Measurements from ENCODE around the gene YLPM1.

YLPM1 gene

GRCh38 chr14:74866708-74867389, 103.7 kb downstream of the YLPM1 start:
- Mint-ChIP-seq H3K27ac (peak overlapping the region; percentile 78), H3K36me3 (no peaks in the 10 kb centered on the region), H3K9me3 (ENCODE audit: low read depth) (no peaks in the 10 kb centered on the region), H3K4me1 (ENCODE audit: low read depth) (peaks cover 26% of the 10 kb centered on the region), H3K27me3 (no peaks in the 10 kb centered on the region), H3K4me3 (peak overlapping the region; percentile 61)

- Mint-ChIP-seq H3K9me3 (ENCODE audit: low read depth) (no peaks in the 10 kb centered on the region), H3K4me1 (ENCODE audit: low read depth) (peaks cover 26% of the 10 kb centered on the region), H3K36me3 (no peaks in the 10 kb centered on the region), H3K27me3 (no peaks in the 10 kb centered on the region), H3K27ac (peak overlapping the region; percentile 78), H3K4me3 (peak overlapping the region; percentile 61)
Observed at GRCh38 chr14:74867673-74868072, 104.6 kb downstream of the YLPM1 start.

GRCh38 chr14:74868739-74869138, 105.6 kb downstream of the YLPM1 start:
- peak overlapping the region; percentile 5 for H3K27ac Mint-ChIP-seq
- no peaks in the 10 kb centered on the region for H3K36me3 Mint-ChIP-seq
- no peak overlapping the region for H3K4me3 Mint-ChIP-seq
- H3K27me3 Mint-ChIP-seq, result no peaks in the 10 kb centered on the region
- no peaks in the 10 kb centered on the region for H3K9me3 Mint-ChIP-seq (ENCODE audit: low read depth)
- H3K4me1 Mint-ChIP-seq (ENCODE audit: low read depth), result peaks cover 27% of the 10 kb centered on the region

- no peak overlapping the region for H3K27ac Mint-ChIP-seq
- H3K36me3 Mint-ChIP-seq, result no peaks in the 10 kb centered on the region
- H3K27me3 Mint-ChIP-seq, result no peaks in the 10 kb centered on the region
- peaks cover 37% of the 10 kb centered on the region for H3K4me1 Mint-ChIP-seq (ENCODE audit: low read depth)
- H3K4me3 Mint-ChIP-seq, result no peak overlapping the region
- H3K9me3 Mint-ChIP-seq (ENCODE audit: low read depth), result no peaks in the 10 kb centered on the region
Observed at GRCh38 chr14:74871819-74872218, 108.7 kb downstream of the YLPM1 start.

- H3K27me3 Mint-ChIP-seq, result no peaks in the 10 kb centered on the region
- H3K27ac Mint-ChIP-seq, result peak overlapping the region; percentile 85
- no peaks in the 10 kb centered on the region for H3K9me3 Mint-ChIP-seq (ENCODE audit: low read depth)
- H3K4me1 Mint-ChIP-seq (ENCODE audit: low read depth), result peaks cover 30% of the 10 kb centered on the region
- no peaks in the 10 kb centered on the region for H3K36me3 Mint-ChIP-seq
- peak overlapping the region; percentile 64 for H3K4me3 Mint-ChIP-seq
Observed at GRCh38 chr14:74875204-74875603, 112.1 kb downstream of the YLPM1 start.

- Mint-ChIP-seq H3K27ac (peak within 1 kb of the TSS; percentile 85), H3K27me3 (no peaks in the 10 kb centered on the region), H3K4me1 (ENCODE audit: low read depth) (peaks cover 38% of the 10 kb centered on the region), H3K9me3 (ENCODE audit: low read depth) (no peaks in the 10 kb centered on the region), H3K4me3 (peak within 1 kb of the TSS; percentile 64), H3K36me3 (no peaks in the 10 kb centered on the region)
Observed at GRCh38 chr14:74875941-74876913, 113.1 kb downstream of the YLPM1 start, which contains the start of gene PROX2. Gene PROX2, minus strand, starts transcription at chr14:74876145. Its CDS starts 12,311 bp downstream, at chr14:74863834.

- H3K27me3 Mint-ChIP-seq, result no peaks in the 10 kb centered on the region
- H3K27ac Mint-ChIP-seq, result peak overlapping the region; percentile 84
- H3K9me3 Mint-ChIP-seq (ENCODE audit: low read depth), result no peaks in the 10 kb centered on the region
- H3K4me3 Mint-ChIP-seq, result peak overlapping the region; percentile 44
- peaks cover 60% of the 10 kb centered on the region for H3K4me1 Mint-ChIP-seq (ENCODE audit: low read depth)
- no peaks in the 10 kb centered on the region for H3K36me3 Mint-ChIP-seq
Observed at GRCh38 chr14:74879427-74880182, 116.5 kb downstream of the YLPM1 start.

GRCh38 chr14:74881431-74882102, 118.5 kb downstream of the YLPM1 start, which contains the start of gene DLST:
Gene DLST, plus strand, starts transcription at chr14:74881916. Its CDS starts 38 bp downstream, at chr14:74881954.
- Mint-ChIP-seq H3K9me3 (ENCODE audit: low read depth) (no peaks in the 10 kb centered on the region), H3K27ac (peak within 1 kb of the TSS; percentile 99), H3K27me3 (no peaks in the 10 kb centered on the region), H3K4me1 (ENCODE audit: low read depth) (peaks cover 66% of the 10 kb centered on the region), H3K4me3 (peak within 1 kb of the TSS; percentile 100), H3K36me3 (no peaks in the 10 kb centered on the region)

GRCh38 chr14:74882103-74882920, 119.2 kb downstream of the YLPM1 start:
- H3K9me3 Mint-ChIP-seq (ENCODE audit: low read depth), result no peaks in the 10 kb centered on the region
- H3K4me1 Mint-ChIP-seq (ENCODE audit: low read depth), result peaks cover 67% of the 10 kb centered on the region
- peak overlapping the region; percentile 100 for H3K4me3 Mint-ChIP-seq
- H3K27me3 Mint-ChIP-seq, result no peaks in the 10 kb centered on the region
- no peaks in the 10 kb centered on the region for H3K36me3 Mint-ChIP-seq
- H3K27ac Mint-ChIP-seq, result peak overlapping the region; percentile 99
